Mesenchymal stem cell (in vitro differentiated cells and primary cell): ENCODE data around the gene PLCB1.

Experiments used
- DNase-seq: peaks from one replicate; pipeline ENCODE4 v3.0.0-alpha.2; 2013
- H2AFZ ChIP-seq: one replicate; pipeline ENCODE4 v1.6.1; 2013; ENCODE audit warnings: low read depth, mild to moderate bottlenecking, control low read depth, inconsistent platforms, low read length, moderate library complexity
- H2AK5ac ChIP-seq: 2 replicates; pipeline ENCODE4 v1.6.1; 2013; ENCODE audit warnings: low read length, moderate library complexity, mild to moderate bottlenecking, inconsistent platforms; ENCODE audit not compliant: severe bottlenecking
- H2BK120ac ChIP-seq: one replicate; pipeline ENCODE4 v1.6.1; 2013; ENCODE audit warnings: low read depth, mild to moderate bottlenecking, inconsistent platforms, low read length, moderate library complexity
- H2BK12ac ChIP-seq, 2 experiments: one replicate each; pipeline ENCODE4 v1.6.1; 2013; ENCODE audit warnings: inconsistent platforms in 2 of 2, low read length in 2 of 2, mild to moderate bottlenecking in 2 of 2, moderate library complexity in 2 of 2, control low read depth in 1 of 2
- H2BK15ac ChIP-seq: one replicate; pipeline ENCODE4 v1.6.1; 2013; ENCODE audit warnings: mild to moderate bottlenecking, low read depth, inconsistent platforms; ENCODE audit not compliant: poor library complexity, severe bottlenecking
- H2BK5ac ChIP-seq: 2 replicates; pipeline ENCODE4 v1.6.1; 2013; ENCODE audit warnings: low read depth, mild to moderate bottlenecking, low read length, control low read depth, inconsistent platforms; ENCODE audit not compliant: poor library complexity, severe bottlenecking
- H3K14ac ChIP-seq, 2 experiments: one replicate each; pipeline ENCODE4 v1.6.1; 2013; ENCODE audit warnings: inconsistent platforms in 2 of 2, low read length in 2 of 2, control low read depth in 1 of 2, mild to moderate bottlenecking in 1 of 2, moderate library complexity in 1 of 2
- H3K18ac ChIP-seq, 2 experiments: one replicate each; pipeline ENCODE4 v1.6.1; 2013; ENCODE audit warnings: inconsistent platforms in 2 of 2, low read length in 2 of 2, control low read depth in 1 of 2, low read depth in 1 of 2, mild to moderate bottlenecking in 1 of 2
- H3K23ac ChIP-seq, 2 experiments: one replicate each; pipeline ENCODE4 v1.6.1; 2013; ENCODE audit warnings: inconsistent platforms in 2 of 2, low read length in 2 of 2, mild to moderate bottlenecking in 2 of 2, moderate library complexity in 2 of 2, control low read depth in 1 of 2
- H3K27ac ChIP-seq: 2 replicates; pipeline ENCODE4 v1.5.1; 2013; ENCODE audit warnings: mild to moderate bottlenecking, moderate library complexity, low read length, control low read depth, inconsistent platforms; ENCODE audit not compliant: poor library complexity, severe bottlenecking
- H3K27me3 ChIP-seq, 2 experiments: 2 replicates each; pipeline versions ENCODE4 v1.6.1 to v1.7.0; 2013; ENCODE audit warnings: low read length in 2 of 2, mild to moderate bottlenecking in 2 of 2, moderate library complexity in 2 of 2, control low read depth in 1 of 2, inconsistent platforms in 1 of 2; ENCODE audit not compliant: control insufficient read depth in 1 of 2, insufficient read depth in 1 of 2
- H3K36me3 ChIP-seq, 2 experiments: 2 replicates each; pipeline versions ENCODE4 v1.6.1 to v1.7.0; 2013; ENCODE audit warnings: low read length in 2 of 2, control low read depth in 1 of 2, inconsistent platforms in 1 of 2, low read depth in 1 of 2, mild to moderate bottlenecking in 1 of 2; ENCODE audit not compliant: insufficient read depth in 2 of 2, control insufficient read depth in 1 of 2
- H3K4ac ChIP-seq, 2 experiments: one replicate each; pipeline ENCODE4 v1.6.1; 2013; ENCODE audit warnings: inconsistent platforms in 2 of 2, low read length in 2 of 2, mild to moderate bottlenecking in 2 of 2, moderate library complexity in 2 of 2, control low read depth in 1 of 2, low read depth in 1 of 2
- H3K4me1 ChIP-seq: 2 replicates; pipeline ENCODE4 v1.6.1; 2013; ENCODE audit warnings: low read depth, low read length, control low read depth; ENCODE audit not compliant: control insufficient read depth, insufficient read depth
- H3K4me2 ChIP-seq: 2 replicates; pipeline ENCODE4 v1.6.1; 2013; ENCODE audit warnings: low read length, mild to moderate bottlenecking, inconsistent platforms; ENCODE audit not compliant: poor library complexity, severe bottlenecking
- H3K4me3 ChIP-seq, 2 experiments: 2 replicates each; pipeline versions ENCODE4 v1.5.1 to v1.7.0; 2013; ENCODE audit warnings: low read length in 2 of 2, mild to moderate bottlenecking in 2 of 2, control low read depth in 1 of 2, low read depth in 1 of 2; ENCODE audit not compliant: insufficient read depth in 1 of 2
- H3K79me1 ChIP-seq: replicated peaks from 2 replicates; pipeline ENCODE4 v1.6.1; 2013; ENCODE audit warnings: mild to moderate bottlenecking, control low read depth, low read length, inconsistent platforms; ENCODE audit not compliant: poor library complexity, severe bottlenecking
- H3K9ac ChIP-seq: 2 replicates; pipeline ENCODE4 v1.7.0; 2013; ENCODE audit warnings: mild to moderate bottlenecking, low read length, moderate library complexity
- H3K9me3 ChIP-seq: 2 replicates; pipeline ENCODE4 v1.7.0; 2013; ENCODE audit warnings: mild to moderate bottlenecking, low read length; ENCODE audit not compliant: control insufficient read depth
- H4K8ac ChIP-seq: one replicate; pipeline ENCODE4 v1.6.1; 2013; ENCODE audit warnings: inconsistent platforms, mild to moderate bottlenecking, low read length, moderate library complexity
- H4K91ac ChIP-seq: one replicate; pipeline ENCODE4 v1.6.1; 2013; ENCODE audit warnings: mild to moderate bottlenecking, low read length, inconsistent platforms
- WGBS: methylation state at CpG from one replicate; pipeline ENCODE4 v1.1.7; 2013; ENCODE audit warnings: mixed read lengths; 5-methylcytosine and 5-hydroxymethylcytosine counted together

Gene PLCB1

GRCh38 chr20:8912096-8912495, 780.0 kb downstream of the PLCB1 start:
- Histone ChIP-seq H3K36me3 (peaks cover 0 to 4% of the 10 kb centered on the region in 2 experiments), H3K9me3 (peaks cover 9% of the 10 kb centered on the region), H3K18ac (no peak overlapping the region), H3K27me3 (no peaks in the 10 kb centered on the region), H2BK12ac (no peak overlapping the region), H3K9ac (no peak overlapping the region), H4K8ac (no peak overlapping the region), H4K91ac (no peak overlapping the region), H3K4me3 (no peak overlapping the region), H2AFZ (no peak overlapping the region), H2BK5ac (no peak overlapping the region), H2BK15ac (no peak overlapping the region), H2AK5ac (no peak overlapping the region), H3K23ac (no peak overlapping the region), H3K4me1 (no peaks in the 10 kb centered on the region), H3K4me2 (no peak overlapping the region), H2BK120ac (no peak overlapping the region), H3K27ac (no peak overlapping the region), H3K79me1 (no peaks in the 10 kb centered on the region), H3K14ac (no peak overlapping the region), H3K4ac (no peak overlapping the region)
- no peak for DNase-seq
- 100% methylated on average over 2 of the region's 3 CpGs for WGBS

GRCh38 chr20:8912731-8913130, 780.7 kb downstream of the PLCB1 start:
- Histone ChIP-seq H4K8ac (no peak overlapping the region), H3K27ac (no peak overlapping the region), H3K4ac (no peak overlapping the region), H3K4me2 (no peak overlapping the region), H2BK12ac (no peak overlapping the region), H3K14ac (no peak overlapping the region), H2BK15ac (no peak overlapping the region), H4K91ac (no peak overlapping the region), H3K4me1 (no peaks in the 10 kb centered on the region), H2BK120ac (no peak overlapping the region), H2BK5ac (no peak overlapping the region), H3K4me3 (no peak overlapping the region), H3K79me1 (no peaks in the 10 kb centered on the region), H3K18ac (no peak overlapping the region), H3K27me3 (no peaks in the 10 kb centered on the region), H3K23ac (no peak overlapping the region), H3K36me3 (peaks cover 0 to 4% of the 10 kb centered on the region in 2 experiments), H2AK5ac (peak overlapping the region; percentile 79), H3K9me3 (peaks cover 9% of the 10 kb centered on the region), H3K9ac (no peak overlapping the region), H2AFZ (no peak overlapping the region)
- WGBS = 80% methylated on average over 1 of the region's 3 CpGs
- DNase-seq = no peak

GRCh38 chr20:8913456-8913855, 781.4 kb downstream of the PLCB1 start:
- H3K4ac ChIP-seq = no peak overlapping the region
- H3K4me1 ChIP-seq = no peaks in the 10 kb centered on the region
- DNase-seq = no peak
- no peak overlapping the region for H3K9ac ChIP-seq
- H2BK12ac ChIP-seq = no peak overlapping the region
- no peak overlapping the region for H2BK120ac ChIP-seq
- no peak overlapping the region for H2BK15ac ChIP-seq
- H3K4me2 ChIP-seq = no peak overlapping the region
- H3K18ac ChIP-seq = no peak overlapping the region
- peak overlapping the region; percentile 77 for H2AK5ac ChIP-seq
- no peaks in the 10 kb centered on the region for H3K79me1 ChIP-seq
- H2AFZ ChIP-seq = no peak overlapping the region
- no peak overlapping the region for H3K14ac ChIP-seq
- H3K27me3 ChIP-seq = peaks cover 0 to 4% of the 10 kb centered on the region in 2 experiments
- peaks cover 9% of the 10 kb centered on the region for H3K9me3 ChIP-seq
- no peak overlapping the region for H3K23ac ChIP-seq
- no peak overlapping the region for H4K91ac ChIP-seq
- no peak overlapping the region for H3K4me3 ChIP-seq
- H2BK5ac ChIP-seq = peak overlapping the region; percentile 82
- no peak overlapping the region for H4K8ac ChIP-seq
- peak overlapping the region; percentile 89 for H3K27ac ChIP-seq
- H3K36me3 ChIP-seq = peaks cover 0 to 4% of the 10 kb centered on the region in 2 experiments

- Histone ChIP-seq H4K91ac (no peak overlapping the region), H3K27me3 (peaks cover 0 to 4% of the 10 kb centered on the region in 2 experiments), H2AFZ (no peak overlapping the region), H2AK5ac (no peak overlapping the region), H2BK5ac (no peak overlapping the region), H2BK12ac (no peak overlapping the region), H3K4me1 (no peaks in the 10 kb centered on the region), H3K4me3 (no peak overlapping the region), H2BK15ac (no peak overlapping the region), H3K23ac (no peak overlapping the region), H3K36me3 (peaks cover 0 to 4% of the 10 kb centered on the region in 2 experiments), H3K4me2 (no peak overlapping the region), H3K18ac (no peak overlapping the region), H3K27ac (peak overlapping the region; percentile 89), H4K8ac (no peak overlapping the region), H2BK120ac (no peak overlapping the region), H3K14ac (no peak overlapping the region), H3K79me1 (no peaks in the 10 kb centered on the region), H3K9ac (no peak overlapping the region), H3K9me3 (peaks cover 9% of the 10 kb centered on the region), H3K4ac (no peak overlapping the region)
- no peak for DNase-seq
- WGBS = 75% methylated on average over 1 of the region's 1 CpG
Measured at GRCh38 chr20:8914421-8914820, 782.4 kb downstream of the PLCB1 start.
